NT2/D1 (cell line): ENCODE results near the gene MAPK7.

Source experiments
- SUZ12 ChIP-seq: IDR thresholded peaks from 2 replicates; pipeline ENCODE4 v1.6.1; 2011; ENCODE audit not compliant: insufficient read length, insufficient read depth; ENCODE audit errors: extremely low read depth
- YY1 ChIP-seq: IDR thresholded peaks from 2 replicates; pipeline ENCODE4 v1.6.1; 2011; ENCODE audit not compliant: insufficient read length, insufficient read depth
- ZNF274 ChIP-seq: IDR thresholded peaks from 2 replicates; pipeline ENCODE4 v1.6.1; 2011; ENCODE audit warnings: mild to moderate bottlenecking, low read depth, low read length

DNA sequence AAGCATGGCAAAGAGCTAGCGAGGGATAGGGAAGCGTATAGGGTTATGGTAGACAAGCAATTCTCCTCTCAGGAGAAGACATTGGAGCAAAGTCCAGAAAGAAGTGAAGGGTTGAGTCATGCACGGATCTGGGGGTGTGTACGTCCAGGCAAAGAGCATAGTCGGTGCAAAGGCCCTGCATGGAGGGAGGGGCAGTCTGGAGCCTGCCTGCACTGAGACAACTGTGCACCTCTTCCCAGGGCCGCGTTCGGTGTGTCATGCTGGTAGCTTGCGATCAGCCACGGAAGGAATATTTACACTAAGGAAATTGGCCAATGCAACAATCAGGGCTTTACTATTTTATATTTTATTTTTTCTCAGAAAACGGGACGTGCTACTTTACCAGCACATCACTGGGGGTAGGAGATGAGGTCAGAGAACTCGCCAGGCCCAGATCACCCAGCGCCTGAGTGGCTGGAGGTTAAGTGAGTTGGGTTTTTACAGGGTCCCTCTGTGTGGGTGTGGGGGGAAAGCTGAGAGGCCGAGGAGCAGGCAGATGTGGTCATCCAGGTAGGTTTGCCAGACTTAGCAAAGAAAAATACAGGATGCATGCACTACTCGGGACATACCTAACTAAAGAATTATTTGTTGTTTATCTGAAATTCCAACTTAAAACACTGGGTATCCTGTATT is 9.1 kb upstream of the MAPK7 start:
- TF ChIP-seq ZNF274 (no peak), YY1 (no peak), SUZ12 (no peak)
